ENCODE data around the gene BIRC2. TPM values are rescaled to one million over a fixed set of nuclear protein-coding genes. Genes with fewer than 3 reads are reported as not detected.

Gene BIRC2
- total and polyA plus RNA-seq, 2 experiments from 2014 or later = 15.3 to 25.2 TPM

DNA sequence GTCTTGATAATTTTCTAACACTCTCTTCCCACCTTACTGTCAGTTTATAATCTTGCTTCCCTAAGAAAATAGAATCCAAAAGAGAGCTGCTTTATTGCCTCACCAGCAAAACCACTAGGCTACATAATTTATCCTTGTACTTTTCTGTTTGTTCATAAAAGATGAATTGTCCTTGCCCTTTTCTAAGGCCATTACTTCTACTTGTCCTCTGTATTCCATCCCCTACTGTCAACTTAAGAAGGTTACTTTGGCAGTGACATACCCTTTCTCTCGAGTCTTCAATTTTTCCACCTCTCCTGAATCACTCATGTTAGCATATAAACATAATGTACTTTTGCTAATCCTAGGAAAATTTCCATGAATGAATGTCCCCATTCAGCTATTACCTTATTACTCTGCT, 18.0 kb downstream of the BIRC2 start (continued):
- TF ChIP-seq ZNF462 (CRISPR knock-in tag; IDR thresholded peaks at IDR 0.05) = no peak
- no peak for TF ChIP-seq POLR2AphosphoS5 (IDR thresholded peaks at IDR 0.05; ENCODE audit: low read depth)
- no peak for TF ChIP-seq ETS1 (IDR thresholded peaks at IDR 0.05)

DNA sequence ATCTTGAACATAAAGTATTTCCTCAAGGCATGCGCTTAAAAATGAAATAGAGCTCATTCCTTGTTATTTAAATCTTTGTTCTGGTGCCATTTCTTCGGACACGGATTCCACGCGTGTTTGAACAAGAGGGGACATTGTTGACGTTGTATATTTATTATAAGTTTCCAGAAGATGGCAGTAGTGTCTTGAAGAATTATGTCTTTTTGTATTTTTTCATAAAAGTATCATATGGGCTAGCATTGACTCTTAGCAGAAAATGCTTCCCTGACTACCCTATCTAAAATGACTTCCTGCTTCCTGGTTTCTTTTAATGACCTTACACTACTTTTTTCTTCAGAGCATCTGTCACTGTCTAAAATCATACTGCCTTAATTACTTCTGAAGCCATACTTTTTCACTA, 20.4 kb downstream of the BIRC2 start:
- Mint-ChIP-seq H3K9me3 (peaks cover 4% of the 10 kb centered on the region; the same call in 1 of the 3 replicates), H3K27me3 (ENCODE audit: insufficient read depth, low read depth, poor library complexity) (no peaks in the 10 kb centered on the region), H3K36me3 (ENCODE audit: low read depth) (peaks cover 41% of the 10 kb centered on the region), H3K4me1 (no peaks in the 10 kb centered on the region), H3K4me3 (no peak overlapping the region), H3K27ac (no peak overlapping the region)
- Histone ChIP-seq H3K79me2 (replicated peaks; ENCODE audit: insufficient read depth) (no peaks in the 10 kb centered on the region; the same call in 1 of the 2 replicates), H3K4me3 (no peak overlapping the region), H4K20me1 (replicated peaks; ENCODE audit: insufficient read depth) (no peaks in the 10 kb centered on the region), H3K36me3 (ENCODE audit: insufficient read depth) (peaks cover 9% of the 10 kb centered on the region), H3K9me2 (ENCODE audit: insufficient read depth) (no peaks in the 10 kb centered on the region), H3K27ac (ENCODE audit: low read depth) (no peak overlapping the region), H3K4me1 (ENCODE audit: insufficient read depth) (no peaks in the 10 kb centered on the region), H3K27me3 (ENCODE audit: insufficient read depth) (no peaks in the 10 kb centered on the region), H3F3A (replicated peaks; ENCODE audit: low read depth) (no peaks in the 10 kb centered on the region), H2AFZ (no peak overlapping the region), H3K4me2 (no peak overlapping the region)
- no peak for ATAC-seq
- DNase-seq (ENCODE audit: low spot score) = no peak
- TF ChIP-seq ZNF462 (CRISPR knock-in tag; IDR thresholded peaks at IDR 0.05) (no peak), NANOG (IDR thresholded peaks at IDR 0.05; ENCODE audit: borderline replicate concordance) (no peak), ETS1 (IDR thresholded peaks at IDR 0.05) (no peak), CREB1 (CRISPR knock-in tag; IDR thresholded peaks at IDR 0.05; ENCODE audit: low read depth) (no peak)

All from GM23338 (cell line).